Gastrocnemius medialis (tissue), 4 donors: Measurements from ENCODE around the gene PCSK5.

Source experiments
- CTCF ChIP-seq, 5 experiments: fragments of 450-650 bp in 3 of 5; fragments of 200-600 bp in 2 of 5; sonication (generic) in 2 of 5; IDR thresholded peaks in 4 of 5; conservative IDR thresholded peaks in 1 of 5; 1 replicate in 4 of 5; 2 replicates in 1 of 5; pipeline ENCODE4 v1.5.1; 2016 to 2019; ENCODE audit warnings: antibody characterized with exemption in 5 of 5, mild to moderate bottlenecking in 3 of 5, moderate library complexity in 3 of 5
- POLR2A ChIP-seq, 2 donors: fragments of 450-650 bp; IDR thresholded peaks; one replicate each; pipeline ENCODE4 v1.6.1; 2017; ENCODE audit warnings: antibody characterized with exemption in 2 of 2, mild to moderate bottlenecking in 2 of 2, moderate library complexity in 2 of 2

DNA sequence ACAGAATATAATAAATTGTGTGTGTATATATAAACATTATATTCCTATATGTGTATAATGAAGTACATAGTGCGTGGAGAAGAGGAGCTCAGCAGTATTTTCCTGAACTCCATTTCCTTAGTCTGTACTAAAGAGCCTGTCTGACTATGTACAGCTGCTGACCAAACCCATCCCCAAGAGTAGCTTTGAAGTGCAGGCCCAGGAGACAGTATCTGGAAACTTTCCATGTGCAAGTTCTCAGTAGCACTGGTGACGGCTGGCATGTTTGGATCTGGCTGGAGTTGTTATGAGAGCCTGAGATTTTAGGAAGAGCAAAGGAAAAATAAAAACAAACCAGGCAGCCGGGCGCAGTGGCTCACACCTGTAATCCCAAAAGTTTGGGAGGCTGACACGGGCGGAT lies 259.5 kb downstream of the PCSK5 start:
- no peak for TF ChIP-seq POLR2A (IDR thresholded peaks at IDR 0.05)
- TF ChIP-seq CTCF (IDR thresholded peaks at IDR 0.05 in 4 of 5, conservative IDR thresholded peaks at IDR 0.05 in 1 of 5) = no peak
